ENCODE data around the gene FGD5.
A peak's percentile ranks its signal among the peaks of the same experiment; 100 is the strongest.

Gene FGD5

GRCh38 chr3:14846226-14846880 lies 27.6 kb downstream of the FGD5 start:
- no peaks in the 10 kb centered on the region for H4K20me1 ChIP-seq (ENCODE audit: insufficient read depth, low read length)
- ATAC-seq (ENCODE audit: insufficient read depth, low read depth) (no peak), DNase-seq (no peak)
- no peak overlapping the region for H3K4me2 ChIP-seq (ENCODE audit: insufficient read depth, low read length)
- no peak overlapping the region for H2AFZ ChIP-seq (ENCODE audit: low read depth, low read length)
- H3K79me2 ChIP-seq (ENCODE audit: insufficient read depth, low read length), result no peaks in the 10 kb centered on the region
- no peaks in the 10 kb centered on the region for H3K36me3 ChIP-seq (ENCODE audit: insufficient read depth, low read length)
- no peak overlapping the region for H3K4me3 ChIP-seq (ENCODE audit: low read depth in 1 of 2, low read length in 2 of 2)
- TF ChIP-seq CTCF (IDR thresholded peaks at IDR 0.05; ENCODE audit: borderline replicate concordance, extremely low read depth, low read length, poor library complexity, severe bottlenecking), result no peak
- H3K9me3 ChIP-seq (ENCODE audit: insufficient read depth, low read length, severe bottlenecking), result no peaks in the 10 kb centered on the region
- peaks cover 27% of the 10 kb centered on the region for H3K4me1 ChIP-seq (ENCODE audit: insufficient read depth, low read length)
- H3K27me3 ChIP-seq (ENCODE audit: insufficient read depth, low read length, poor library complexity), result peaks cover 3% of the 10 kb centered on the region
- no peak overlapping the region for H3K27ac ChIP-seq (ENCODE audit: low read length)
- no peak overlapping the region for H3K9ac ChIP-seq (ENCODE audit: low read depth, low read length)

GRCh38 chr3:14847613-14848541 lies 29.1 kb downstream of the FGD5 start:
- Histone ChIP-seq H3K4me3 (ENCODE audit: low read depth in 1 of 2, low read length in 2 of 2) (no peak overlapping the region), H3K27ac (ENCODE audit: low read length) (no peak overlapping the region), H2AFZ (ENCODE audit: low read depth, low read length) (no peak overlapping the region), H3K4me2 (ENCODE audit: insufficient read depth, low read length) (no peak overlapping the region), H3K9me3 (ENCODE audit: insufficient read depth, low read length, severe bottlenecking) (no peaks in the 10 kb centered on the region), H3K4me1 (ENCODE audit: insufficient read depth, low read length) (peaks cover 27% of the 10 kb centered on the region), H3K27me3 (ENCODE audit: insufficient read depth, low read length, poor library complexity) (peaks cover 3% of the 10 kb centered on the region), H4K20me1 (ENCODE audit: insufficient read depth, low read length) (no peaks in the 10 kb centered on the region), H3K79me2 (ENCODE audit: insufficient read depth, low read length) (no peaks in the 10 kb centered on the region), H3K9ac (ENCODE audit: low read depth, low read length) (no peak overlapping the region), H3K36me3 (ENCODE audit: insufficient read depth, low read length) (no peaks in the 10 kb centered on the region)
- ATAC-seq (ENCODE audit: insufficient read depth, low read depth) (no peak), DNase-seq (peak; percentile 36)
- no peak for TF ChIP-seq CTCF (IDR thresholded peaks at IDR 0.05; ENCODE audit: borderline replicate concordance, extremely low read depth, low read length, poor library complexity, severe bottlenecking)
- no peak for TF ChIP-seq EZH2 (IDR thresholded peaks at IDR 0.05; ENCODE audit: borderline replicate concordance, low read depth, low read length, severe bottlenecking)

GRCh38 chr3:14848906-14849305 lies 30.1 kb downstream of the FGD5 start:
- no peak overlapping the region for H3K27ac ChIP-seq (ENCODE audit: low read length)
- H3K27me3 ChIP-seq (ENCODE audit: insufficient read depth, low read length, poor library complexity), result peaks cover 3% of the 10 kb centered on the region
- H3K9me3 ChIP-seq (ENCODE audit: insufficient read depth, low read length, severe bottlenecking), result no peaks in the 10 kb centered on the region
- H3K36me3 ChIP-seq (ENCODE audit: insufficient read depth, low read length), result no peaks in the 10 kb centered on the region
- DNase-seq (no peak), ATAC-seq (ENCODE audit: insufficient read depth, low read depth) (no peak)
- no peak overlapping the region for H3K4me3 ChIP-seq (ENCODE audit: low read depth in 1 of 2, low read length in 2 of 2)
- TF ChIP-seq CTCF (IDR thresholded peaks at IDR 0.05; ENCODE audit: borderline replicate concordance, extremely low read depth, low read length, poor library complexity, severe bottlenecking) (no peak), EZH2 (IDR thresholded peaks at IDR 0.05; ENCODE audit: borderline replicate concordance, low read depth, low read length, severe bottlenecking) (no peak)
- H4K20me1 ChIP-seq (ENCODE audit: insufficient read depth, low read length), result no peaks in the 10 kb centered on the region
- no peak overlapping the region for H3K4me2 ChIP-seq (ENCODE audit: insufficient read depth, low read length)
- H3K9ac ChIP-seq (ENCODE audit: low read depth, low read length), result no peak overlapping the region
- no peaks in the 10 kb centered on the region for H3K79me2 ChIP-seq (ENCODE audit: insufficient read depth, low read length)
- H2AFZ ChIP-seq (ENCODE audit: low read depth, low read length), result no peak overlapping the region
- H3K4me1 ChIP-seq (ENCODE audit: insufficient read depth, low read length), result peaks cover 27% of the 10 kb centered on the region

Data from DND-41 (cell line).